Measurements from ENCODE around the gene MLLT10.

Gene MLLT10

GRCh38 chr10:21751341-21752310 lies 217.6 kb downstream of the MLLT10 start:
- H3K4me1 ChIP-seq: peaks cover 36% of the 10 kb centered on the region
- H4K20me1 ChIP-seq: no peaks in the 10 kb centered on the region
- H3K9ac ChIP-seq: no peak overlapping the region
- peak overlapping the region; percentile 22; the same call in 1 of the 2 replicates for H3K27ac ChIP-seq
- H3K4me2 ChIP-seq: no peak overlapping the region
- H3K4me3 ChIP-seq: no peak overlapping the region
- no peaks in the 10 kb centered on the region for H3K27me3 ChIP-seq
- H3K9me3 ChIP-seq: no peaks in the 10 kb centered on the region
- no peaks in the 10 kb centered on the region for H3K36me3 ChIP-seq
- TF ChIP-seq Cebpa-rat (IDR thresholded peaks at IDR 0.05): no peak

GRCh38 chr10:21753497-21754270 lies 219.7 kb downstream of the MLLT10 start:
- Histone ChIP-seq H3K27ac (peak overlapping the region; percentile 71), H3K4me3 (no peak overlapping the region), H3K4me2 (peak overlapping the region; percentile 80)

GRCh38 chr10:21754410-21755011 lies 220.5 kb downstream of the MLLT10 start:
- H3K9ac ChIP-seq: peak overlapping the region; percentile 51; the same call in 1 of the 2 replicates
- H3K27me3 ChIP-seq: no peaks in the 10 kb centered on the region
- peak overlapping the region; percentile 80 for H3K4me2 ChIP-seq
- no peak overlapping the region for H3K4me3 ChIP-seq
- H4K20me1 ChIP-seq: no peaks in the 10 kb centered on the region
- peaks cover 9% of the 10 kb centered on the region; the same call in 1 of the 2 replicates for H3K36me3 ChIP-seq
- peak overlapping the region; percentile 71 for H3K27ac ChIP-seq
- TF ChIP-seq Cebpa-rat (IDR thresholded peaks at IDR 0.05): no peak
- H3K4me1 ChIP-seq: peaks cover 36% of the 10 kb centered on the region
- no peaks in the 10 kb centered on the region for H3K9me3 ChIP-seq

More at GRCh38 chr10:21753497-21754270, 219.7 kb downstream of the MLLT10 start:
- Histone ChIP-seq H3K9ac (peak overlapping the region; percentile 51; the same call in 1 of the 2 replicates), H3K4me1 (peaks cover 36% of the 10 kb centered on the region), H3K9me3 (no peaks in the 10 kb centered on the region), H4K20me1 (no peaks in the 10 kb centered on the region), H3K27me3 (no peaks in the 10 kb centered on the region), H3K36me3 (peaks cover under 1% of the 10 kb centered on the region; the same call in 1 of the 2 replicates)
- 0 out of 2 replicates have a peak, but pooled peaks have one; percentile 21 for TF ChIP-seq Cebpa-rat (IDR thresholded peaks at IDR 0.05)

GRCh38 chr10:21756707-21757106 lies 222.7 kb downstream of the MLLT10 start:
- no peak overlapping the region for H3K9ac ChIP-seq

GRCh38 chr10:21757185-21757901 lies 223.3 kb downstream of the MLLT10 start:
- H3K27ac ChIP-seq: no peak overlapping the region
- H3K4me2 ChIP-seq: no peak overlapping the region
- H3K9ac ChIP-seq: no peak overlapping the region
- H3K36me3 ChIP-seq: peaks cover 11% of the 10 kb centered on the region; the same call in 1 of the 2 replicates
- TF ChIP-seq Cebpa-rat (IDR thresholded peaks at IDR 0.05): no peak
- H3K9me3 ChIP-seq: peaks cover 4% of the 10 kb centered on the region; the same call in 1 of the 2 replicates
- H3K4me1 ChIP-seq: peaks cover 35% of the 10 kb centered on the region
- H3K27me3 ChIP-seq: no peaks in the 10 kb centered on the region
- H3K4me3 ChIP-seq: no peak overlapping the region
- no peaks in the 10 kb centered on the region for H4K20me1 ChIP-seq

More at GRCh38 chr10:21756707-21757106, 222.7 kb downstream of the MLLT10 start:
- H3K4me3 ChIP-seq: no peak overlapping the region
- H4K20me1 ChIP-seq: no peaks in the 10 kb centered on the region
- H3K4me1 ChIP-seq: peaks cover 36% of the 10 kb centered on the region
- no peak for TF ChIP-seq Cebpa-rat (IDR thresholded peaks at IDR 0.05)
- H3K9me3 ChIP-seq: peaks cover 4% of the 10 kb centered on the region; the same call in 1 of the 2 replicates
- H3K4me2 ChIP-seq: no peak overlapping the region
- H3K36me3 ChIP-seq: peaks cover 11% of the 10 kb centered on the region; the same call in 1 of the 2 replicates
- H3K27me3 ChIP-seq: no peaks in the 10 kb centered on the region
- H3K27ac ChIP-seq: no peak overlapping the region

GRCh38 chr10:21758239-21758638 lies 224.2 kb downstream of the MLLT10 start:
- Histone ChIP-seq H3K4me1 (peaks cover 26% of the 10 kb centered on the region), H3K9ac (no peak overlapping the region), H3K36me3 (peaks cover 11% of the 10 kb centered on the region; the same call in 1 of the 2 replicates), H3K27me3 (no peaks in the 10 kb centered on the region), H3K4me3 (no peak overlapping the region), H3K9me3 (peaks cover 4% of the 10 kb centered on the region; the same call in 1 of the 2 replicates), H4K20me1 (no peaks in the 10 kb centered on the region), H3K27ac (no peak overlapping the region), H3K4me2 (no peak overlapping the region)
- no peak for TF ChIP-seq Cebpa-rat (IDR thresholded peaks at IDR 0.05)

GRCh38 chr10:21758696-21759095 lies 224.7 kb downstream of the MLLT10 start:
- TF ChIP-seq Cebpa-rat (IDR thresholded peaks at IDR 0.05): no peak
- Histone ChIP-seq H3K27me3 (no peaks in the 10 kb centered on the region), H3K4me3 (no peak overlapping the region), H3K9me3 (peaks cover 4% of the 10 kb centered on the region; the same call in 1 of the 2 replicates), H3K9ac (no peak overlapping the region), H4K20me1 (no peaks in the 10 kb centered on the region), H3K36me3 (peaks cover 11% of the 10 kb centered on the region; the same call in 1 of the 2 replicates), H3K4me1 (peaks cover 21% of the 10 kb centered on the region), H3K27ac (no peak overlapping the region), H3K4me2 (no peak overlapping the region)

- peaks cover 4% of the 10 kb centered on the region; the same call in 1 of the 2 replicates for H3K9me3 ChIP-seq
- H4K20me1 ChIP-seq: no peaks in the 10 kb centered on the region
- no peak overlapping the region for H3K9ac ChIP-seq
- no peaks in the 10 kb centered on the region for H3K27me3 ChIP-seq
- H3K4me2 ChIP-seq: no peak overlapping the region
- peaks cover 16% of the 10 kb centered on the region for H3K4me1 ChIP-seq
- H3K4me3 ChIP-seq: no peak overlapping the region
- H3K27ac ChIP-seq: no peak overlapping the region
- TF ChIP-seq Cebpa-rat (IDR thresholded peaks at IDR 0.05): no peak
- H3K36me3 ChIP-seq: peaks cover 11% of the 10 kb centered on the region; the same call in 1 of the 2 replicates
Observed at GRCh38 chr10:21759232-21759631, 225.2 kb downstream of the MLLT10 start.
